ENCODE measurements around the gene NOP58. TPM values are rescaled to one million over a fixed set of nuclear protein-coding genes. Genes with fewer than 3 reads are reported as not detected.

The NOP58 gene
- total and polyA plus RNA-seq, 2 of the 8 experiments (the other 6 are each of a cell fraction or from before 2014, with no cell fraction given): 41.5 to 133 TPM

- H3K79me2 ChIP-seq (ENCODE audit: control insufficient read depth in 1 of 2, insufficient read depth in 2 of 2, low read length in 2 of 2): no peaks in the 10 kb centered on the region
- H4K20me1 ChIP-seq (replicated peaks in 1 of 2; ENCODE audit: control insufficient read depth in 1 of 2, insufficient read depth in 2 of 2, low read length in 2 of 2): no peaks in the 10 kb centered on the region
- no peaks in the 10 kb centered on the region for H3K4me1 ChIP-seq (replicated peaks in 1 of 4; ENCODE audit: control insufficient read depth in 3 of 4, insufficient read depth in 4 of 4, low read length in 3 of 4)
- H3K4ac ChIP-seq (replicated peaks; ENCODE audit: insufficient read length, low read depth, low read length): no peak overlapping the region
- H4K5ac ChIP-seq (ENCODE audit: insufficient read length, low read depth, low read length): no peak overlapping the region
- no peak overlapping the region for H3K14ac ChIP-seq (ENCODE audit: insufficient read length)
- no peaks in the 10 kb centered on the region for H3K79me1 ChIP-seq (ENCODE audit: low read depth, low read length)
- no peak overlapping the region for H3K27ac ChIP-seq (ENCODE audit: low read depth, low read length)
- no peak for FAIRE-seq
- no peak overlapping the region for H4K91ac ChIP-seq (replicated peaks; ENCODE audit: insufficient read length, low read length)
- no peak for DNase-seq (ENCODE audit: low read depth in 1 of 2, low spot score in 2 of 2)
- no peak overlapping the region for H2AK5ac ChIP-seq (ENCODE audit: low read depth, low read length)
- H2BK120ac ChIP-seq (replicated peaks; ENCODE audit: low read depth, low read length): no peak overlapping the region
- no peak overlapping the region for H4K8ac ChIP-seq (ENCODE audit: extremely low read depth, insufficient read depth, low read length)
- no peak overlapping the region for H2BK15ac ChIP-seq (ENCODE audit: low read length)
- POLR2A ChIA-PET (ENCODE audit: partially characterized antibody): interaction anchor here (1.2 kb wide), 1 partner anchor 30 kb away, joined by 3 read pairs; no protein-coding TSS in a partner anchor
- TF ChIP-seq KDM1A (IDR thresholded peaks at IDR 0.05; ENCODE audit: borderline replicate concordance, low read length) (no peak), SIRT6 (IDR thresholded peaks at IDR 0.05; ENCODE audit: low read length) (no peak), CTBP2 (IDR thresholded peaks at IDR 0.05; ENCODE audit: borderline replicate concordance, insufficient read depth, insufficient read length, low read length) (no peak)
- no peak overlapping the region for H3K56ac ChIP-seq (replicated peaks; ENCODE audit: insufficient read length, low read depth, low read length)
- CTCF ChIA-PET (ENCODE audit: partially characterized antibody): interaction anchor here (1.0 kb wide), 1 partner anchor 58 kb away, joined by 3 read pairs; no protein-coding TSS in a partner anchor
- H3K18ac ChIP-seq (ENCODE audit: extremely low read depth, low read length): no peak overlapping the region
- no peak overlapping the region for H3K23ac ChIP-seq (ENCODE audit: insufficient read length)
- no peak overlapping the region for H2BK20ac ChIP-seq (ENCODE audit: low read length)
- H3K23me2 ChIP-seq (ENCODE audit: low read depth, low read length): no peaks in the 10 kb centered on the region
- H3K9ac ChIP-seq (replicated peaks in 1 of 4; ENCODE audit: extremely low read depth in 1 of 4, low read depth in 3 of 4, low read length in 3 of 4): no peak overlapping the region
- no peak overlapping the region for H3K4me2 ChIP-seq (ENCODE audit: insufficient read depth in 1 of 2, low read depth in 2 of 2, low read length in 2 of 2)
- H3K36me3 ChIP-seq (ENCODE audit: control insufficient read depth in 2 of 4, insufficient read depth in 4 of 4, low read length in 3 of 4): no peaks in the 10 kb centered on the region
- WGBS, 2 experiments (ENCODE audit: extremely low coverage in 1 of 2, insufficient coverage in 1 of 2, insufficient read length in 1 of 2, insufficient replicate concordance in 2 of 2, low coverage in 1 of 2, low lambda C conversion rate in 2 of 2, missing lambda C conversion rate in 1 of 2): 88% methylated on average over 7 of the region's 7 CpGs; no CpG with 5 or more reads in 1 of the 2 experiments
- H3K27me3 ChIP-seq (replicated peaks in 1 of 4; ENCODE audit: control insufficient read depth in 3 of 4, extremely low read depth in 1 of 4, insufficient read depth in 3 of 4, low read length in 3 of 4): no peaks in the 10 kb centered on the region
- no peak overlapping the region for H2BK12ac ChIP-seq (ENCODE audit: low read depth, low read length)
- H2AFZ ChIP-seq (ENCODE audit: low read length): no peak overlapping the region
- no peak overlapping the region for H2BK5ac ChIP-seq (ENCODE audit: low read depth, low read length)
- no peaks in the 10 kb centered on the region for H3K9me3 ChIP-seq (ENCODE audit: insufficient read depth in 2 of 2, low read depth in 1 of 2, low read length in 1 of 2)
- H3K4me3 ChIP-seq (ENCODE audit: extremely low read depth in 1 of 4, insufficient read depth in 2 of 4, low read depth in 3 of 4, low read length in 4 of 4): no peak overlapping the region
These were observed 72.3 kb downstream of the NOP58 start for GRCh38 chr2:202337706-202338346.

All from H1 (cell line).